ENCODE results near the gene MEGF11.

MEGF11 gene

GRCh38 chr15:65929573-65929972 is 324.0 kb downstream of the MEGF11 start:
- DNase-seq = no peak

- DNase-seq = no peak
Measured at GRCh38 chr15:65927545-65927944, 326.0 kb downstream of the MEGF11 start.

GRCh38 chr15:65926899-65927298 is 326.7 kb downstream of the MEGF11 start:
- no peak for DNase-seq

GRCh38 chr15:65926459-65926858 is 327.1 kb downstream of the MEGF11 start:
- no peak for DNase-seq

- no peak for DNase-seq
Measured at GRCh38 chr15:65925338-65925737, 328.2 kb downstream of the MEGF11 start.

GRCh38 chr15:65924004-65924403 is 329.5 kb downstream of the MEGF11 start:
- DNase-seq = no peak

GRCh38 chr15:65923264-65923663 is 330.3 kb downstream of the MEGF11 start:
- no peak for DNase-seq

- DNase-seq = no peak
Measured at GRCh38 chr15:65922621-65923020, 330.9 kb downstream of the MEGF11 start.

GRCh38 chr15:65921780-65922179 is 331.8 kb downstream of the MEGF11 start:
- no peak for DNase-seq

- no peak for DNase-seq
Measured at GRCh38 chr15:65920825-65921309, 332.7 kb downstream of the MEGF11 start.

- no peak for DNase-seq
Measured at GRCh38 chr15:65920121-65920520, 333.4 kb downstream of the MEGF11 start.

- DNase-seq = no peak
Measured at GRCh38 chr15:65919353-65919752, 334.2 kb downstream of the MEGF11 start.

GRCh38 chr15:65918945-65919344 is 334.6 kb downstream of the MEGF11 start:
- DNase-seq = no peak

GRCh38 chr15:65918357-65918920 is 335.1 kb downstream of the MEGF11 start:
- no peak for DNase-seq

- no peak for DNase-seq
Measured at GRCh38 chr15:65917936-65918335, 335.6 kb downstream of the MEGF11 start.

- DNase-seq = no peak
Measured at GRCh38 chr15:65917407-65917756, 336.2 kb downstream of the MEGF11 start.

- peak; percentile 69 for DNase-seq
Measured at GRCh38 chr15:65916664-65917406, 336.7 kb downstream of the MEGF11 start.

- DNase-seq = no peak
Measured at GRCh38 chr15:65916041-65916663, 337.4 kb downstream of the MEGF11 start.

- no peak for DNase-seq
Measured at GRCh38 chr15:65914981-65915925, 338.3 kb downstream of the MEGF11 start.

- peak; percentile 59 for DNase-seq
Measured at GRCh38 chr15:65914386-65914785, 339.2 kb downstream of the MEGF11 start.

- peak; percentile 1 for DNase-seq
Measured at GRCh38 chr15:65913631-65914199, 339.8 kb downstream of the MEGF11 start.

- no peak for DNase-seq
Measured at GRCh38 chr15:65912235-65912634, 341.3 kb downstream of the MEGF11 start.

- no peak for DNase-seq
Measured at GRCh38 chr15:65910341-65910740, 343.2 kb downstream of the MEGF11 start.
